HEK293T (cell line): ENCODE measurements around the gene GABBR2.

Experiments
- ARNT ChIP-seq: fragments of 450-650 bp; IDR thresholded peaks from 2 replicates; pipeline ENCODE4 v1.6.1; 2017; ENCODE audit warnings: mild to moderate bottlenecking
- BHLHE40 ChIP-seq: fragments of 450-650 bp; IDR thresholded peaks from 2 replicates; pipeline ENCODE4 v1.6.1; 2016; ENCODE audit warnings: mild to moderate bottlenecking, moderate library complexity, borderline replicate concordance
- ELF4 ChIP-seq: fragments of 450-650 bp; IDR thresholded peaks from 2 replicates; pipeline ENCODE4 v1.6.1; 2017; ENCODE audit warnings: antibody characterized with exemption
- FOXK2 ChIP-seq: fragments of 450-650 bp; IDR thresholded peaks from 2 replicates; pipeline ENCODE4 v1.6.1; 2016; ENCODE audit warnings: mild to moderate bottlenecking
- HDGF ChIP-seq: fragments of 450-650 bp; IDR thresholded peaks from 2 replicates; pipeline ENCODE4 v1.6.1; 2017; ENCODE audit warnings: antibody characterized with exemption, borderline replicate concordance
- SP1 ChIP-seq: fragments of 450-650 bp; IDR thresholded peaks from 2 replicates; pipeline ENCODE4 v1.6.1; 2017
- SUZ12 ChIP-seq: fragments of 450-650 bp; IDR thresholded peaks from 2 replicates; pipeline ENCODE4 v1.6.1; 2016; ENCODE audit warnings: mild to moderate bottlenecking
- TARDBP ChIP-seq: fragments of 450-650 bp; IDR thresholded peaks from 2 replicates; pipeline ENCODE4 v1.6.1; 2016
- ZNF384 ChIP-seq: fragments of 450-650 bp; IDR thresholded peaks from 2 replicates; pipeline ENCODE4 v1.6.1; 2016

DNA sequence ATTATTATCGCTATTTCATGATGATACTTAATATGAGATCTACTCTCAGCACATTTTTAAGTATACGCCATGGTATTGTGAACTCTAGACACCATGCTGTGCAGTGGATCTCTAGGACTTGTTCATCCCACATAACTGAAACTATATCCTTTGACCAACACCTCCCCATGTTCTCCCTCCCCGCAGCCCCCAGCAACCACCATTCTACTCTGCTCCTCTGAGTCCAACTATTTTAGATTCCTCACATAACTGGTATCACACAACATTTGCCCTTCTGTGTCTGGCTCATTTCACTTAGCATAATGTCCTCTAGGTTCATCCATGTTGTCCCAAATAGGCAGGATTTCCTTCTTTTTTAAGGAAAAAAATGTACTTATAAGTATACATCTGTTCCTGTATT, 446.7 kb downstream of the GABBR2 start:
- TF ChIP-seq HDGF (no peak), ZNF384 (no peak), FOXK2 (no peak), ARNT (no peak), BHLHE40 (no peak), SUZ12 (no peak), TARDBP (no peak), ELF4 (no peak), SP1 (no peak)
